ENCODE measurements around the gene RETNLB. TPM values are rescaled to one million over a fixed set of nuclear protein-coding genes. Genes with fewer than 3 reads are reported as not detected.

RETNLB gene
- not detected for total RNA-seq

- intact Hi-C loops (cut with DNase I): no loop called here
- no peaks in the 10 kb centered on the region for H3K36me3 ChIP-seq
- no peaks in the 10 kb centered on the region for H3K4me1 ChIP-seq
- no peak for DNase-seq
- no peak within 1 kb of the TSS for H3K27ac ChIP-seq
- TF ChIP-seq POLR2A (IDR thresholded peaks at IDR 0.05) (no peak), CTCF (IDR thresholded peaks at IDR 0.05) (no peak)
- H3K9me3 ChIP-seq: no peaks in the 10 kb centered on the region
- H3K4me3 ChIP-seq: no peak within 1 kb of the TSS
- no peaks in the 10 kb centered on the region for H3K27me3 ChIP-seq
- WGBS, 2 donors: 18 to 22% methylated on average over 3 of the region's 3 CpGs
Measured at GRCh38 chr3:108757404-108757982, at the start of gene RETNLB. Gene RETNLB (minus strand): TSS chr3:108757410. CDS start chr3:108757185, 225 bp downstream.

- Histone ChIP-seq H3K27ac (no peak overlapping the region), H3K27me3 (no peaks in the 10 kb centered on the region), H3K4me1 (no peaks in the 10 kb centered on the region), H3K36me3 (no peaks in the 10 kb centered on the region), H3K9me3 (no peaks in the 10 kb centered on the region), H3K4me3 (no peak overlapping the region)
- no peak for DNase-seq
- 65 to 66% methylated on average over 4 of the region's 4 CpGs for WGBS, 2 donors
- no peak for TF ChIP-seq POLR2A (IDR thresholded peaks at IDR 0.05)
- no peak for TF ChIP-seq CTCF (IDR thresholded peaks at IDR 0.05)
- intact Hi-C loops (cut with DNase I): no loop called here
Measured at GRCh38 chr3:108806316-108806715, 49.1 kb upstream of the RETNLB start.

GRCh38 chr3:108804966-108805365 is 47.8 kb upstream of the RETNLB start:
- Histone ChIP-seq H3K9me3 (no peaks in the 10 kb centered on the region), H3K27me3 (no peaks in the 10 kb centered on the region), H3K4me3 (no peak overlapping the region), H3K27ac (no peak overlapping the region), H3K36me3 (no peaks in the 10 kb centered on the region), H3K4me1 (no peaks in the 10 kb centered on the region)
- WGBS, 2 donors: 77% methylated on average over 4 of the region's 4 CpGs
- intact Hi-C loops (cut with DNase I): no loop called here
- TF ChIP-seq POLR2A (IDR thresholded peaks at IDR 0.05) (no peak), CTCF (IDR thresholded peaks at IDR 0.05) (no peak)
- DNase-seq: no peak

- H3K27me3 ChIP-seq: no peaks in the 10 kb centered on the region
- no peak for DNase-seq
- whole genome bisulfite sequencing, 2 donors: 42 to 56% methylated on average over 2 of the region's 2 CpGs
- no peak overlapping the region for H3K27ac ChIP-seq
- intact Hi-C loops (cut with DNase I): no loop called here
- H3K9me3 ChIP-seq: no peaks in the 10 kb centered on the region
- no peaks in the 10 kb centered on the region for H3K4me1 ChIP-seq
- no peak for TF ChIP-seq POLR2A (IDR thresholded peaks at IDR 0.05)
- no peak for TF ChIP-seq CTCF (IDR thresholded peaks at IDR 0.05)
- no peak overlapping the region for H3K4me3 ChIP-seq
- no peaks in the 10 kb centered on the region for H3K36me3 ChIP-seq
Measured at GRCh38 chr3:108804437-108804836, 47.2 kb upstream of the RETNLB start.

GRCh38 chr3:108791473-108791872 is 34.3 kb upstream of the RETNLB start:
- no peak for TF ChIP-seq POLR2A (IDR thresholded peaks at IDR 0.05)
- no peak for TF ChIP-seq CTCF (IDR thresholded peaks at IDR 0.05)
- intact Hi-C loops (cut with DNase I): no loop called here
- Histone ChIP-seq H3K4me3 (no peak overlapping the region), H3K9me3 (no peaks in the 10 kb centered on the region), H3K4me1 (no peaks in the 10 kb centered on the region), H3K36me3 (no peaks in the 10 kb centered on the region), H3K27ac (no peak overlapping the region), H3K27me3 (no peaks in the 10 kb centered on the region)
- DNase-seq: no peak
- WGBS, 2 donors: 45 to 49% methylated on average over 3 of the region's 3 CpGs
